Measurements from ENCODE around the gene HIVEP1. TPM values are rescaled to one million over a fixed set of nuclear protein-coding genes. Genes with fewer than 3 reads are reported as not detected.

HIVEP1 gene
- total RNA-seq, 1 experiment from 2014 or later, result 6.6 TPM

DNA sequence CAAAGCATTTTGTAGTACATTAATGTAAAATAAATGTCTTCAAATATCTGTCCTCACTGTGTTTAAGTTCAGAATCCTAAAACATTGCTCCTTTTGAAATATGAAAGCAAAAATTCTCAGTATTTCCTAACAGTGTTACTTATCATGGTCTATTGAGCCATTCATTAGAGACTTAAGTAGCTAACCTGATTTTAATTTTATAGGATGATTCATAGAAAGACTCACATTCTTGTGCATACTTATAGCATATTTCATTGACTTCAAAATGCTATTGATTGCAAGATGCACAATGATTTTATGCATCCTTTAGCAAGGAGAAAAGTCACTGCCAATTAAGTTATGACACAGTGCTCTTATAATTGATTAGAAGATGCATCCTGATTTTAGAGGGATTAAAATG lies 85.7 kb downstream of the HIVEP1 start:
- H2AFZ ChIP-seq (ENCODE audit: low read length), result no peak overlapping the region
- no peaks in the 10 kb centered on the region for H3K9me2 ChIP-seq (replicated peaks; ENCODE audit: low read length)
- H3K36me3 ChIP-seq (ENCODE audit: low read depth, low read length), result no peaks in the 10 kb centered on the region
- no peaks in the 10 kb centered on the region for H3K9me3 ChIP-seq (ENCODE audit: low read length)
- intact Hi-C loops (cut with micrococcal nuclease), result no loop called here
- no peak overlapping the region for H3K27ac ChIP-seq (ENCODE audit: low read length)
- ChIA-PET POLR2A (ENCODE audit: unreplicated experiment) (no interaction called here), CTCF (no interaction called here)
- no peaks in the 10 kb centered on the region for H3K27me3 ChIP-seq (ENCODE audit: low read length)
- H3K4me3 ChIP-seq (ENCODE audit: low read length), result no peak overlapping the region
- no TSS peak for BruUV-seq (replicated peaks)
- no peak overlapping the region for H3K9ac ChIP-seq (ENCODE audit: low read length)
- ATAC-seq, result peak; percentile 70
- H3K4me2 ChIP-seq (ENCODE audit: low read length), result peak overlapping the region; percentile 40
- H3F3A ChIP-seq (ENCODE audit: low read length, unreplicated experiment), result no peaks in the 10 kb centered on the region
- TF ChIP-seq CTCF (conservative IDR thresholded peaks at IDR 0.05; ENCODE audit: low read depth, low read length) (no peak), EZH2 (IDR thresholded peaks at IDR 0.05; ENCODE audit: low read length, unreplicated experiment) (no peak), EZH2phosphoT487 (IDR thresholded peaks at IDR 0.05; ENCODE audit: borderline replicate concordance, low read length) (no peak)
- peaks cover 16% of the 10 kb centered on the region for H3K4me1 ChIP-seq (ENCODE audit: insufficient read depth, low read length)
- DNase-seq, result peak; percentile 50
- no peaks in the 10 kb centered on the region for H4K20me1 ChIP-seq (ENCODE audit: low read length)
- no peaks in the 10 kb centered on the region for H3K79me2 ChIP-seq (ENCODE audit: low read length)

- no TSS peak for BruUV-seq (replicated peaks)
- CTCF ChIA-PET, result no interaction called here
Measured at GRCh38 chr6:12099623-12100338, 87.7 kb downstream of the HIVEP1 start.

More at GRCh38 chr6:12099623-12100338, 87.7 kb downstream of the HIVEP1 start:
- Histone ChIP-seq H3K9ac (ENCODE audit: low read length) (no peak overlapping the region), H3K4me2 (ENCODE audit: low read length) (no peak overlapping the region), H3K27ac (ENCODE audit: low read length) (no peak overlapping the region), H3K9me2 (replicated peaks; ENCODE audit: low read length) (no peaks in the 10 kb centered on the region), H3F3A (ENCODE audit: low read length, unreplicated experiment) (no peaks in the 10 kb centered on the region), H4K20me1 (ENCODE audit: low read length) (no peaks in the 10 kb centered on the region), H3K4me1 (ENCODE audit: insufficient read depth, low read length) (peaks cover 16% of the 10 kb centered on the region), H3K4me3 (ENCODE audit: low read length) (no peak overlapping the region), H3K27me3 (ENCODE audit: low read length) (no peaks in the 10 kb centered on the region), H3K9me3 (ENCODE audit: low read length) (no peaks in the 10 kb centered on the region), H3K79me2 (ENCODE audit: low read length) (no peaks in the 10 kb centered on the region), H2AFZ (ENCODE audit: low read length) (no peak overlapping the region), H3K36me3 (ENCODE audit: low read depth, low read length) (no peaks in the 10 kb centered on the region)
- ATAC-seq (no peak), DNase-seq (no peak)
- POLR2A ChIA-PET (ENCODE audit: unreplicated experiment), result no interaction called here
- TF ChIP-seq CTCF (conservative IDR thresholded peaks at IDR 0.05; ENCODE audit: low read depth, low read length) (no peak), EZH2 (IDR thresholded peaks at IDR 0.05; ENCODE audit: low read length, unreplicated experiment) (no peak), EZH2phosphoT487 (IDR thresholded peaks at IDR 0.05; ENCODE audit: borderline replicate concordance, low read length) (no peak)
- intact Hi-C loops (cut with micrococcal nuclease), result no loop called here
